MCF 10A (cell line): ENCODE data around the gene GPD1L. TPM values are rescaled to one million over a fixed set of nuclear protein-coding genes. Genes with fewer than 3 reads are reported as not detected.
A peak's percentile ranks its signal among the peaks of the same experiment; 100 is the strongest.

Source experiments
- BruUV-seq: library from RNA; stranded (reverse); fragments of 400-500 nt; replicated peaks from 2 replicates; lab custom pipeline; 2021; lab: Mats Ljungman, UMichigan
- CTCF ChIA-PET: fragments of 300-600 bp; sonication (Branson Sonifier 250); formaldehyde crosslinking; extraction: SDS; loops from one replicate; lab custom pipeline; 2021; ENCODE audit warnings: antibody characterized with exemption, inconsistent platforms; lab: Yijun Ruan, JAX
- POLR2A ChIA-PET: fragments of 300-600, 350-650 bp; sonication (Branson Sonifier 250); formaldehyde crosslinking; extraction: SDS; loops from one replicate; lab custom pipeline; 2020; ENCODE audit warnings: antibody characterized with exemption, inconsistent platforms; lab: Yijun Ruan, JAX
- DNase-seq: peaks from one replicate; pipeline ENCODE4 v3.0.0-alpha.2; 2018; ENCODE audit not compliant: unreplicated experiment
- H3K27ac Mint-ChIP-seq: one replicate; pipeline ENCODE4 v1.8.0; 2022; ENCODE audit warnings: mild to moderate bottlenecking, low read depth, mixed read lengths; ENCODE audit not compliant: unreplicated experiment
- H3K27me3 Mint-ChIP-seq: one replicate; pipeline ENCODE4 v1.8.0; 2022; ENCODE audit warnings: mixed read lengths; ENCODE audit not compliant: insufficient read depth, unreplicated experiment
- H3K36me3 Mint-ChIP-seq: one replicate; pipeline ENCODE4 v1.8.0; 2022; ENCODE audit warnings: mild to moderate bottlenecking, moderate library complexity, mixed read lengths; ENCODE audit not compliant: insufficient read depth, unreplicated experiment
- H3K4me1 Mint-ChIP-seq: one replicate; pipeline ENCODE4 v1.8.0; 2022; ENCODE audit warnings: mixed read lengths; ENCODE audit not compliant: insufficient read depth, unreplicated experiment
- H3K4me3 Mint-ChIP-seq: one replicate; pipeline ENCODE4 v1.8.0; 2022; ENCODE audit warnings: mild to moderate bottlenecking, moderate library complexity, mixed read lengths; ENCODE audit not compliant: unreplicated experiment
- H3K9me3 Mint-ChIP-seq: one replicate; pipeline ENCODE4 v1.8.0; 2022; ENCODE audit warnings: mixed read lengths; ENCODE audit not compliant: unreplicated experiment
- CTCF ChIP-seq: fragments of 200-600 bp; IDR thresholded peaks from one replicate; pipeline ENCODE4 v1.8.0; 2022; ENCODE audit warnings: antibody characterized with exemption, mild to moderate bottlenecking; ENCODE audit not compliant: unreplicated experiment
- intact Hi-C: fragments of 100-400 bp; cut with micrococcal nuclease; formaldehyde crosslinking; loops from 2 replicates; pipeline ENCODE4 v1.14.1; 2022
- total RNA-seq: library from RNA; stranded (reverse); gene quantifications from 2 replicates; pipeline ENCODE4 v1.2.3, GENCODE V29; 2022

Gene GPD1L
- total RNA-seq, 1 experiment from 2014 or later, result 9.7 TPM

- ChIA-PET POLR2A (interaction anchor here (0.6 kb wide), 1 partner anchor 578 kb away, joined by 3 read pairs; no protein-coding TSS in a partner anchor), CTCF (interaction anchor here (0.5 to 1.0 kb wide), 2 partner anchors 21 to 1236 kb away, joined by 3 read pairs; no protein-coding TSS in a partner anchor)
- intact Hi-C loops, result no loop called here
- no peak for TF ChIP-seq CTCF
- Mint-ChIP-seq H3K36me3 (no peaks in the 10 kb centered on the region), H3K4me1 (peaks cover 6% of the 10 kb centered on the region), H3K4me3 (no peak overlapping the region), H3K27ac (no peak overlapping the region), H3K27me3 (peaks cover 26% of the 10 kb centered on the region), H3K9me3 (no peaks in the 10 kb centered on the region)
- no TSS peak for BruUV-seq
- DNase-seq, result peak; percentile 24
Measured at GRCh38 chr3:32203854-32204253, 97.4 kb downstream of the GPD1L start.

GRCh38 chr3:32208447-32208846 is 102.0 kb downstream of the GPD1L start:
- no peaks in the 10 kb centered on the region for H3K36me3 Mint-ChIP-seq
- ChIA-PET POLR2A (no interaction called here), CTCF (no interaction called here)
- no peak for TF ChIP-seq CTCF
- BruUV-seq, result no TSS peak
- H3K4me3 Mint-ChIP-seq, result no peak overlapping the region
- intact Hi-C loops, result no loop called here
- no peaks in the 10 kb centered on the region for H3K9me3 Mint-ChIP-seq
- H3K27ac Mint-ChIP-seq, result no peak overlapping the region
- DNase-seq, result no peak
- H3K27me3 Mint-ChIP-seq, result peaks cover 12% of the 10 kb centered on the region
- H3K4me1 Mint-ChIP-seq, result peaks cover 4% of the 10 kb centered on the region

- Mint-ChIP-seq H3K27me3 (no peaks in the 10 kb centered on the region), H3K4me1 (no peaks in the 10 kb centered on the region), H3K36me3 (no peaks in the 10 kb centered on the region), H3K9me3 (no peaks in the 10 kb centered on the region), H3K4me3 (no peak overlapping the region), H3K27ac (no peak overlapping the region)
- POLR2A ChIA-PET, result interaction anchor here (0.7 kb wide), 1 partner anchor 962 kb away, joined by 3 read pairs; no protein-coding TSS in a partner anchor
- BruUV-seq, result no TSS peak
- no peak for DNase-seq
- no peak for TF ChIP-seq CTCF
- intact Hi-C loops, result no loop called here
- CTCF ChIA-PET, result interaction anchor here (0.5 kb wide), 1 partner anchor 71 kb away, joined by 3 read pairs; no protein-coding TSS in a partner anchor
Measured at GRCh38 chr3:32215185-32215584, 108.8 kb downstream of the GPD1L start.

- no peak overlapping the region for H3K27ac Mint-ChIP-seq
- ChIA-PET CTCF (interaction anchor here (0.6 kb wide), 1 partner anchor 19 kb away, joined by 4 read pairs; no protein-coding TSS in a partner anchor), POLR2A (no interaction called here)
- no peak for TF ChIP-seq CTCF
- H3K4me3 Mint-ChIP-seq, result no peak overlapping the region
- intact Hi-C loops, result no loop called here
- BruUV-seq, result no TSS peak
- H3K9me3 Mint-ChIP-seq, result no peaks in the 10 kb centered on the region
- H3K36me3 Mint-ChIP-seq, result no peaks in the 10 kb centered on the region
- H3K27me3 Mint-ChIP-seq, result no peaks in the 10 kb centered on the region
- no peaks in the 10 kb centered on the region for H3K4me1 Mint-ChIP-seq
- DNase-seq, result no peak
Measured at GRCh38 chr3:32216172-32216783, 109.9 kb downstream of the GPD1L start.
